HEK293 (cell line): ENCODE measurements around the gene UBASH3B.

Experiments used
- GFI1B ChIP-seq: fragments of 450-650 bp; formaldehyde crosslinking; IDR thresholded peaks from 2 replicates; pipeline ENCODE4 v1.5.1; 2016; ENCODE audit warnings: missing biosample characterization, missing genetic modification characterization
- HOXC10 ChIP-seq: sonication (generic); formaldehyde crosslinking; IDR thresholded peaks from 2 replicates; pipeline ENCODE4 v1.8.1; 2023; ENCODE audit warnings: mild to moderate bottlenecking, missing genetic modification reagents
- HOXD13 ChIP-seq: sonication (generic); formaldehyde crosslinking; IDR thresholded peaks from 2 replicates; pipeline ENCODE4 v1.8.0; 2022; ENCODE audit warnings: missing genetic modification reagents, borderline replicate concordance
- KLF10 ChIP-seq: fragments of 450-650 bp; IDR thresholded peaks from 2 replicates; pipeline ENCODE4 v1.5.1; 2018; ENCODE audit warnings: missing biosample characterization, mild to moderate bottlenecking, missing genetic modification characterization
- KLF9 ChIP-seq: fragments of 450-650 bp; formaldehyde crosslinking; IDR thresholded peaks from 2 replicates; pipeline ENCODE4 v1.5.1; 2016; ENCODE audit warnings: missing biosample characterization, missing genetic modification characterization, low read depth
- MZF1 ChIP-seq: fragments of 450-650 bp; formaldehyde crosslinking; IDR thresholded peaks from 2 replicates; pipeline ENCODE4 v1.5.1; 2017; ENCODE audit warnings: missing biosample characterization, missing genetic modification characterization, borderline replicate concordance
- REPIN1 ChIP-seq: fragments of 450-650 bp; formaldehyde crosslinking; IDR thresholded peaks from 2 replicates; pipeline ENCODE4 v1.5.1; 2017; ENCODE audit warnings: missing biosample characterization, missing genetic modification characterization, low read depth
- SCRT2 ChIP-seq: fragments of 450-650 bp; formaldehyde crosslinking; IDR thresholded peaks from 2 replicates; pipeline ENCODE4 v1.5.1; 2016; ENCODE audit warnings: missing biosample characterization, missing genetic modification characterization
- TCF7L2 ChIP-seq: IDR thresholded peaks from 2 replicates; pipeline ENCODE4 v1.6.1; 2011; ENCODE audit warnings: low read depth, mild to moderate bottlenecking, inconsistent platforms, low read length, moderate library complexity, borderline replicate concordance
- TRIM28 ChIP-seq: IDR thresholded peaks from 2 replicates; pipeline ENCODE4 v1.6.1; 2011; ENCODE audit warnings: low read length, control low read depth, borderline replicate concordance
- WT1 ChIP-seq: fragments of 450-650 bp; formaldehyde crosslinking; IDR thresholded peaks from 2 replicates; pipeline ENCODE4 v1.5.1; 2016; ENCODE audit warnings: missing biosample characterization, missing genetic modification characterization
- ZBTB1 ChIP-seq: fragments of 450-650 bp; formaldehyde crosslinking; IDR thresholded peaks from 2 replicates; pipeline ENCODE4 v1.5.1; 2016; ENCODE audit warnings: missing biosample characterization, missing genetic modification characterization
- ZBTB48 ChIP-seq: fragments of 450-650 bp; formaldehyde crosslinking; IDR thresholded peaks from 2 replicates; pipeline ENCODE4 v1.5.1; 2016; ENCODE audit warnings: missing biosample characterization, missing genetic modification characterization
- ZBTB6 ChIP-seq: fragments of 450-650 bp; formaldehyde crosslinking; IDR thresholded peaks from 2 replicates; pipeline ENCODE4 v1.5.1; 2017; ENCODE audit warnings: missing biosample characterization, missing genetic modification characterization
- ZEB2 ChIP-seq: fragments of 450-650 bp; formaldehyde crosslinking; IDR thresholded peaks from 2 replicates; pipeline ENCODE4 v1.5.1; 2016; ENCODE audit warnings: missing biosample characterization, missing genetic modification characterization
- ZFHX2 ChIP-seq: fragments of 450-650 bp; formaldehyde crosslinking; conservative IDR thresholded peaks from 2 replicates; pipeline ENCODE4 v1.5.1; 2016; ENCODE audit warnings: missing biosample characterization, missing genetic modification characterization
- ZNF10 ChIP-seq: fragments of 450-650 bp; formaldehyde crosslinking; IDR thresholded peaks from 2 replicates; pipeline ENCODE4 v1.5.1; 2017; ENCODE audit warnings: missing biosample characterization, missing genetic modification characterization
- ZNF112 ChIP-seq: fragments of 450-650 bp; formaldehyde crosslinking; IDR thresholded peaks from 2 replicates; pipeline ENCODE4 v1.5.0; 2017; ENCODE audit warnings: missing biosample characterization, missing genetic modification characterization
- ZNF121 ChIP-seq: fragments of 450-650 bp; formaldehyde crosslinking; IDR thresholded peaks from 2 replicates; pipeline ENCODE4 v1.5.1; 2016; ENCODE audit warnings: missing biosample characterization, missing genetic modification characterization
- ZNF157 ChIP-seq: fragments of 450-650 bp; formaldehyde crosslinking; IDR thresholded peaks from 2 replicates; pipeline ENCODE4 v1.5.1; 2016; ENCODE audit warnings: missing biosample characterization, missing genetic modification characterization
- ZNF175 ChIP-seq: fragments of 450-650 bp; formaldehyde crosslinking; IDR thresholded peaks from 2 replicates; pipeline ENCODE4 v1.5.1; 2016; ENCODE audit warnings: missing biosample characterization, missing genetic modification characterization
- ZNF223 ChIP-seq: fragments of 450-650 bp; formaldehyde crosslinking; IDR thresholded peaks from 2 replicates; pipeline ENCODE4 v1.5.1; 2016; ENCODE audit warnings: missing biosample characterization, missing genetic modification characterization
- ZNF26 ChIP-seq: fragments of 450-650 bp; formaldehyde crosslinking; IDR thresholded peaks from 2 replicates; pipeline ENCODE4 v1.5.1; 2016; ENCODE audit warnings: missing biosample characterization, missing genetic modification characterization
- ZNF311 ChIP-seq: fragments of 450-650 bp; formaldehyde crosslinking; IDR thresholded peaks from 2 replicates; pipeline ENCODE4 v1.5.1; 2017; ENCODE audit warnings: missing biosample characterization, missing genetic modification characterization, borderline replicate concordance
- ZNF37A ChIP-seq: fragments of 450-650 bp; IDR thresholded peaks from 2 replicates; pipeline ENCODE4 v1.5.1; 2018; ENCODE audit warnings: missing biosample characterization, missing genetic modification characterization
- ZNF544 ChIP-seq: fragments of 450-650 bp; formaldehyde crosslinking; IDR thresholded peaks from 2 replicates; pipeline ENCODE4 v1.5.0; 2017; ENCODE audit warnings: missing biosample characterization, missing genetic modification characterization
- ZNF626 ChIP-seq: fragments of 450-650 bp; sonication (Bioruptor Pico); formaldehyde crosslinking; IDR thresholded peaks from 2 replicates; pipeline ENCODE4 v1.5.1; 2018; ENCODE audit warnings: missing biosample characterization, missing genetic modification characterization, inconsistent platforms
- ZNF629 ChIP-seq: fragments of 450-650 bp; formaldehyde crosslinking; IDR thresholded peaks from 2 replicates; pipeline ENCODE4 v1.5.1; 2017; ENCODE audit warnings: missing biosample characterization, missing genetic modification characterization
- ZNF639 ChIP-seq: fragments of 450-650 bp; formaldehyde crosslinking; IDR thresholded peaks from 2 replicates; pipeline ENCODE4 v1.5.1; 2016; ENCODE audit warnings: missing biosample characterization, missing genetic modification characterization
- ZNF837 ChIP-seq: fragments of 450-650 bp; formaldehyde crosslinking; IDR thresholded peaks from 2 replicates; pipeline ENCODE4 v1.5.1; 2016; ENCODE audit warnings: missing biosample characterization, missing genetic modification characterization
- ZNF843 ChIP-seq: fragments of 450-650 bp; formaldehyde crosslinking; IDR thresholded peaks from 2 replicates; pipeline ENCODE4 v1.5.1; 2016; ENCODE audit warnings: missing biosample characterization, missing genetic modification characterization
- ZSCAN23 ChIP-seq: fragments of 450-650 bp; formaldehyde crosslinking; IDR thresholded peaks from 2 replicates; pipeline ENCODE4 v1.5.1; 2016; ENCODE audit warnings: missing biosample characterization, missing genetic modification characterization
- TF ChIP-seq, protein P1 (sequence below): fragments of 450-650 bp; formaldehyde crosslinking; IDR thresholded peaks from 2 replicates; pipeline ENCODE4 v1.5.1; 2016; ENCODE audit warnings: missing biosample characterization, missing genetic modification characterization, borderline replicate concordance
- TF ChIP-seq, protein P2 (sequence below): fragments of 450-650 bp; formaldehyde crosslinking; optimal IDR thresholded peaks from 2 replicates; pipeline ENCODE3; 2016; ENCODE audit warnings: missing biosample characterization, mild to moderate bottlenecking, missing genetic modification characterization
- TF ChIP-seq, protein P3 (sequence below): fragments of 450-650 bp; formaldehyde crosslinking; IDR thresholded peaks from 2 replicates; pipeline ENCODE4 v1.5.1; 2016; ENCODE audit warnings: missing biosample characterization, missing genetic modification characterization

Gene UBASH3B

DNA sequence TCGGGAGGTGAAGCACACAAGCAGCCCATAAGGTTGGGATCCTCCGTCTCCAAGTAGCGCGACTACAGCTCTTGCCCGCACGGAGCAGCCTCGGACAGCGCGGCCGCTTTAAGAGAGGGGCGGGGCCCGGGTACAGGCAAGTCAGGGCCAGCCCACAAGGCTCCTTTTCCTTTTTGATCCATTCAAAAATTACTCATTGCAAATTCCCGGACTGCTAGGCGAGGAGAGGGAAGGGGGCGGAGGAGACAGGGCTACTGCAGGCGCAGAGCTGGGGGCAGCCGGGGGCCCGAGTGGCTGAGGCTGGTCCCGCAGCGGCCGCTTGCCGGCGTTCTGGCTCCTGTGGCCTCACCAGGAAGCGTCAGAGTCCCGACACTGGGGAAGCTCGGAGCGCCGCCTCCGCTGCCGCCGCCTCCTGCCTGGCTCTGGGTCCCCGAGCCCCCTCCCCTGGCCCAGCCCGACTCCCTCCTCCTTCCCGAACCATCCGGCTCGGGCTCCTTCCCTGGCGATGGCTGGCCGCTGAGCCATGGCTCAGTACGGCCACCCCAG is at the start of gene UBASH3B (continued):
- TF ChIP-seq ZSCAN23 (0 out of 2 replicates have a peak, but pooled peaks have one; percentile 36), ZFHX2 (tag by site-specific recombination) (0 out of 2 replicates have a peak, but pooled peaks have one; percentile 7), ZNF311 (tag by site-specific recombination) (no peak), ZNF639 (tag by site-specific recombination) (no peak), REPIN1 (no peak), TCF7L2 (no peak), ZNF223 (tag by site-specific recombination) (no peak), ZBTB6 (tag by site-specific recombination) (no peak), KLF9 (peak; percentile 75), ZBTB1 (tag by site-specific recombination) (no peak), ZNF157 (tag by site-specific recombination) (no peak), WT1 (tag by site-specific recombination) (no peak), ZBTB48 (tag by site-specific recombination) (no peak), ZEB2 (no peak), ZNF843 (tag by site-specific recombination) (no peak), ZNF112 (tag by site-specific recombination) (no peak), HOXD13 (CRISPR knock-in tag) (no peak), HOXC10 (CRISPR knock-in tag) (no peak), ZNF10 (tag by site-specific recombination) (no peak), ZNF37A (tag by site-specific recombination) (no peak), ZNF121 (tag by site-specific recombination) (no peak), ZNF26 (tag by site-specific recombination) (no peak), ZNF626 (no peak), ZNF544 (tag by site-specific recombination) (no peak), ZNF837 (tag by site-specific recombination) (no peak), ZNF629 (0 out of 2 replicates have a peak, but pooled peaks have one; percentile 20), MZF1 (tag by site-specific recombination) (no peak), TRIM28 (no peak), KLF10 (tag by site-specific recombination) (peak; percentile 44; the same call in 1 of the 2 replicates), ZNF175 (tag by site-specific recombination) (no peak), GFI1B (tag by site-specific recombination) (no peak), SCRT2 (tag by site-specific recombination) (no peak)
- TF ChIP-seq, protein P1, sequence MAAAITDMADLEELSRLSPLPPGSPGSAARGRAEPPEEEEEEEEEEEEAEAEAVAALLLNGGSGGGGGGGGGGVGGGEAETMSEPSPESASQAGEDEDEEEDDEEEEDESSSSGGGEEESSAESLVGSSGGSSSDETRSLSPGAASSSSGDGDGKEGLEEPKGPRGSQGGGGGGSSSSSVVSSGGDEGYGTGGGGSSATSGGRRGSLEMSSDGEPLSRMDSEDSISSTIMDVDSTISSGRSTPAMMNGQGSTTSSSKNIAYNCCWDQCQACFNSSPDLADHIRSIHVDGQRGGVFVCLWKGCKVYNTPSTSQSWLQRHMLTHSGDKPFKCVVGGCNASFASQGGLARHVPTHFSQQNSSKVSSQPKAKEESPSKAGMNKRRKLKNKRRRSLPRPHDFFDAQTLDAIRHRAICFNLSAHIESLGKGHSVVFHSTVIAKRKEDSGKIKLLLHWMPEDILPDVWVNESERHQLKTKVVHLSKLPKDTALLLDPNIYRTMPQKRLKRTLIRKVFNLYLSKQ (tag by site-specific recombination), result no peak
- TF ChIP-seq, protein P2, sequence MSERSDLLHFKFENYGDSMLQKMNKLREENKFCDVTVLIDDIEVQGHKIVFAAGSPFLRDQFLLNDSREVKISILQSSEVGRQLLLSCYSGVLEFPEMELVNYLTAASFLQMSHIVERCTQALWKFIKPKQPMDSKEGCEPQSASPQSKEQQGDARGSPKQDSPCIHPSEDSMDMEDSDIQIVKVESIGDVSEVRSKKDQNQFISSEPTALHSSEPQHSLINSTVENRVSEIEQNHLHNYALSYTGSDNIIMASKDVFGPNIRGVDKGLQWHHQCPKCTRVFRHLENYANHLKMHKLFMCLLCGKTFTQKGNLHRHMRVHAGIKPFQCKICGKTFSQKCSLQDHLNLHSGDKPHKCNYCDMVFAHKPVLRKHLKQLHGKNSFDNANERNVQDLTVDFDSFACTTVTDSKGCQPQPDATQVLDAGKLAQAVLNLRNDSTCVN, result no peak
- TF ChIP-seq, protein P3, sequence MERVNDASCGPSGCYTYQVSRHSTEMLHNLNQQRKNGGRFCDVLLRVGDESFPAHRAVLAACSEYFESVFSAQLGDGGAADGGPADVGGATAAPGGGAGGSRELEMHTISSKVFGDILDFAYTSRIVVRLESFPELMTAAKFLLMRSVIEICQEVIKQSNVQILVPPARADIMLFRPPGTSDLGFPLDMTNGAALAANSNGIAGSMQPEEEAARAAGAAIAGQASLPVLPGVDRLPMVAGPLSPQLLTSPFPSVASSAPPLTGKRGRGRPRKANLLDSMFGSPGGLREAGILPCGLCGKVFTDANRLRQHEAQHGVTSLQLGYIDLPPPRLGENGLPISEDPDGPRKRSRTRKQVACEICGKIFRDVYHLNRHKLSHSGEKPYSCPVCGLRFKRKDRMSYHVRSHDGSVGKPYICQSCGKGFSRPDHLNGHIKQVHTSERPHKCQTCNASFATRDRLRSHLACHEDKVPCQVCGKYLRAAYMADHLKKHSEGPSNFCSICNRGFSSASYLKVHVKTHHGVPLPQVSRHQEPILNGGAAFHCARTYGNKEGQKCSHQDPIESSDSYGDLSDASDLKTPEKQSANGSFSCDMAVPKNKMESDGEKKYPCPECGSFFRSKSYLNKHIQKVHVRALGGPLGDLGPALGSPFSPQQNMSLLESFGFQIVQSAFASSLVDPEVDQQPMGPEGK (tag by site-specific recombination), result peak; percentile 87
